CD14-positive monocyte (primary cell): Measurements from ENCODE around the gene CYTH4. TPM values are rescaled to one million over a fixed set of nuclear protein-coding genes. Genes with fewer than 3 reads are reported as not detected.

Experiments
- DNase-seq, 3 donors: peaks; one replicate each; pipeline ENCODE4 v3.0.0-alpha.2; 2011 to 2022
- H2AFZ ChIP-seq: 2 replicates; pipeline ENCODE4 v1.6.0; 2012; ENCODE audit warnings: mild to moderate bottlenecking, low read depth, low read length, inconsistent platforms; ENCODE audit not compliant: insufficient read depth, poor library complexity, severe bottlenecking
- H3K27ac ChIP-seq, 2 donors: 1 replicate in 1 of 2; 2 replicates in 1 of 2; pipeline ENCODE4 v1.5.1; 2012 to 2013; ENCODE audit warnings: low read length in 2 of 2, control low read depth in 1 of 2, inconsistent platforms in 1 of 2, low read depth in 1 of 2, mild to moderate bottlenecking in 1 of 2
- H3K27me3 ChIP-seq, 2 donors: one replicate each; pipeline versions ENCODE4 v1.6.0 to v1.6.1; 2011 to 2013; ENCODE audit warnings: low read length in 2 of 2; ENCODE audit not compliant: control insufficient read depth in 2 of 2, insufficient read depth in 2 of 2
- H3K36me3 ChIP-seq, 2 donors: replicated peaks in 1 of 2; 1 replicate in 1 of 2; 2 replicates in 1 of 2; pipeline versions ENCODE4 v1.5.1 to v1.6.1; 2012 to 2013; ENCODE audit warnings: low read length in 2 of 2, control low read depth in 1 of 2, inconsistent platforms in 1 of 2, mild to moderate bottlenecking in 1 of 2; ENCODE audit not compliant: insufficient read depth in 2 of 2, control insufficient read depth in 1 of 2
- H3K4me1 ChIP-seq, 2 donors: 1 replicate in 1 of 2; 2 replicates in 1 of 2; pipeline versions ENCODE4 v1.5.1 to v1.6.1; 2012 to 2013; ENCODE audit warnings: low read length in 2 of 2, control low read depth in 1 of 2, inconsistent platforms in 1 of 2, mild to moderate bottlenecking in 1 of 2, moderate library complexity in 1 of 2; ENCODE audit not compliant: insufficient read depth in 2 of 2, control insufficient read depth in 1 of 2
- H3K4me2 ChIP-seq: replicated peaks from 2 replicates; pipeline ENCODE3; 2012; ENCODE audit warnings: low read length, moderate library complexity, mild to moderate bottlenecking; ENCODE audit not compliant: poor library complexity, severe bottlenecking; ENCODE audit errors: extremely low read depth
- H3K4me3 ChIP-seq, 3 experiments: fragments of 200-600 bp in 1 of 3; sonication (generic) in 1 of 3; replicated peaks in 1 of 3; 1 replicate in 2 of 3; 2 replicates in 1 of 3; pipeline ENCODE4 v1.5.1; 2011 to 2013; ENCODE audit warnings: low read length in 3 of 3, mild to moderate bottlenecking in 3 of 3, control low read depth in 2 of 3, low read depth in 2 of 3, inconsistent platforms in 1 of 3, moderate library complexity in 1 of 3
- H3K79me2 ChIP-seq: 2 replicates; pipeline ENCODE4 v1.6.0; 2012; ENCODE audit warnings: mild to moderate bottlenecking, control low read depth, inconsistent platforms, low read length, moderate library complexity; ENCODE audit not compliant: insufficient read depth
- H3K9ac ChIP-seq: 2 replicates; pipeline ENCODE4 v1.6.0; 2017; ENCODE audit warnings: low read length, mild to moderate bottlenecking; ENCODE audit not compliant: insufficient read depth, poor library complexity, severe bottlenecking
- H3K9me3 ChIP-seq, 2 donors: replicated peaks in 1 of 2; 1 replicate in 1 of 2; 2 replicates in 1 of 2; pipeline versions ENCODE4 v1.5.1 to v1.6.1; 2012 to 2013; ENCODE audit warnings: low read length in 2 of 2, control low read depth in 1 of 2; ENCODE audit not compliant: control insufficient read depth in 1 of 2, insufficient read depth in 1 of 2
- H4K20me1 ChIP-seq: 2 replicates; pipeline ENCODE4 v1.6.0; 2012; ENCODE audit warnings: mild to moderate bottlenecking, low read length, control low read depth, moderate library complexity; ENCODE audit not compliant: insufficient read depth
- H3K27ac Mint-ChIP-seq, 7 donors: one replicate each; pipeline ENCODE4 v1.8.0; 2020; ENCODE audit warnings: mild to moderate bottlenecking in 7 of 7, mixed read lengths in 7 of 7, moderate library complexity in 6 of 7, inconsistent platforms in 2 of 7
- H3K27me3 Mint-ChIP-seq, 3 donors: one replicate each; pipeline ENCODE4 v1.8.0; 2021 to 2022; ENCODE audit warnings: low read depth in 3 of 3, mild to moderate bottlenecking in 3 of 3, mixed read lengths in 3 of 3, moderate library complexity in 3 of 3, inconsistent platforms in 1 of 3
- H3K36me3 Mint-ChIP-seq, 2 donors: one replicate each; pipeline ENCODE4 v1.8.0; 2020; ENCODE audit warnings: mixed read lengths in 2 of 2, inconsistent platforms in 1 of 2, mild to moderate bottlenecking in 1 of 2
- H3K4me1 Mint-ChIP-seq: one replicate; pipeline ENCODE4 v1.8.0; 2020; ENCODE audit warnings: mild to moderate bottlenecking, mixed read lengths
- H3K4me3 Mint-ChIP-seq, 2 donors: one replicate each; pipeline ENCODE4 v1.8.0; 2020; ENCODE audit warnings: mild to moderate bottlenecking in 2 of 2, mixed read lengths in 2 of 2, moderate library complexity in 1 of 2
- H3K9me3 Mint-ChIP-seq, 7 donors: one replicate each; pipeline ENCODE4 v1.8.0; 2020 to 2022; ENCODE audit warnings: mixed read lengths in 7 of 7, mild to moderate bottlenecking in 6 of 7, moderate library complexity in 6 of 7, inconsistent platforms in 2 of 7
- WGBS: methylation state at CpG from one replicate; pipeline ENCODE4 v1.1.5; 2013; ENCODE audit warnings: missing lambda C conversion rate; ENCODE audit not compliant: insufficient coverage; 5-methylcytosine and 5-hydroxymethylcytosine counted together
- intact Hi-C, 2 donors: fragments of 100-400 bp; cut with micrococcal nuclease; formaldehyde crosslinking; loops; one replicate each; pipeline versions ENCODE4 v1.15.0 to v1.15.1; 2023
- polyA plus RNA-seq, 3 donors: library from polyadenylated mRNA; depleted of rRNA in 1 of 3; unstranded in 2 of 3; stranded (reverse) in 1 of 3; fragments of 300-500 nt in 2 of 3; fragments of >200 nt in 1 of 3; fragmentation: Illumina TruSeq in 2 of 3; gene quantifications; 1 replicate in 2 of 3; 2 replicates in 1 of 3; pipeline ENCODE4 v1.2.3, GENCODE V29; 2012 to 2021
- TF ChIP-seq, protein P1 (sequence below): fragments of 200-600 bp; IDR thresholded peaks from one replicate; pipeline ENCODE4 v1.8.0; 2022; ENCODE audit warnings: antibody characterized with exemption, mild to moderate bottlenecking

The CYTH4 gene
- polyA plus RNA-seq, 3 donors: 51.0 to 254 (median 70.0) TPM

DNA sequence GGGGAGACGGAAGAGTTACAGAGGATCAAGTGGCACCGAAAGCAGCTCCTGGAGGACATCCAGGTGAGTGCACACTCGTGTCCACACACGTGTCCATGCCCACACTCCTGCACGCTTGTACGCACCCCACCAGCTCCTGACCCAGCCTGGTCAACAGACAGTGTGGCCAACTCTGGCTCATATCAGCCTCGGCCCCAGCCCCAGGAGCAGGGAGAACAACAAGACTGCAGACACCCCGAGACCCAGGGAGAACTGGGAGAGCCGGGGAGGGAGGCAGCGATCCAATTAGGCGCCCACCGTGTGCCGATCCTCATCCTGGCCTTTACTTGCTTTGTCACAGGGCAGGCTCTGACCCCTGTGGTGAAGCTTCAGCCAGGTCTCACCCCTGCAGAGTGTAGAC lies 10.3 kb downstream of the CYTH4 start:
- Histone ChIP-seq H3K9me3 (no peaks in the 10 kb centered on the region), H3K9ac (no peak overlapping the region), H3K27me3 (no peaks in the 10 kb centered on the region), H3K4me2 (no peak overlapping the region), H3K36me3 (peaks cover 92 to 95% of the 10 kb centered on the region in 2 donors), H2AFZ (no peak overlapping the region), H3K4me3 (no peak overlapping the region), H4K20me1 (peaks cover 99% of the 10 kb centered on the region), H3K27ac (no peak overlapping the region), H3K79me2 (peaks cover 83% of the 10 kb centered on the region), H3K4me1 (peaks cover 61 to 97% of the 10 kb centered on the region in 2 donors)
- TF ChIP-seq, protein P1, sequence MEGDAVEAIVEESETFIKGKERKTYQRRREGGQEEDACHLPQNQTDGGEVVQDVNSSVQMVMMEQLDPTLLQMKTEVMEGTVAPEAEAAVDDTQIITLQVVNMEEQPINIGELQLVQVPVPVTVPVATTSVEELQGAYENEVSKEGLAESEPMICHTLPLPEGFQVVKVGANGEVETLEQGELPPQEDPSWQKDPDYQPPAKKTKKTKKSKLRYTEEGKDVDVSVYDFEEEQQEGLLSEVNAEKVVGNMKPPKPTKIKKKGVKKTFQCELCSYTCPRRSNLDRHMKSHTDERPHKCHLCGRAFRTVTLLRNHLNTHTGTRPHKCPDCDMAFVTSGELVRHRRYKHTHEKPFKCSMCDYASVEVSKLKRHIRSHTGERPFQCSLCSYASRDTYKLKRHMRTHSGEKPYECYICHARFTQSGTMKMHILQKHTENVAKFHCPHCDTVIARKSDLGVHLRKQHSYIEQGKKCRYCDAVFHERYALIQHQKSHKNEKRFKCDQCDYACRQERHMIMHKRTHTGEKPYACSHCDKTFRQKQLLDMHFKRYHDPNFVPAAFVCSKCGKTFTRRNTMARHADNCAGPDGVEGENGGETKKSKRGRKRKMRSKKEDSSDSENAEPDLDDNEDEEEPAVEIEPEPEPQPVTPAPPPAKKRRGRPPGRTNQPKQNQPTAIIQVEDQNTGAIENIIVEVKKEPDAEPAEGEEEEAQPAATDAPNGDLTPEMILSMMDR: no peak
- H3K4me3 Mint-ChIP-seq: no peak overlapping the region
- H3K27ac Mint-ChIP-seq: peak overlapping the region in 1 of 7 donors; percentile 52
- no peak for DNase-seq
- peaks cover 0 to 1% (median 0%) of the 10 kb centered on the region in 3 donors for H3K27me3 Mint-ChIP-seq
- H3K9me3 Mint-ChIP-seq: peaks cover 0 to 4% (median 0%) of the 10 kb centered on the region in 7 donors
- WGBS: 96% methylated on average over 13 of the region's 13 CpGs
- peaks cover 88% of the 10 kb centered on the region for H3K4me1 Mint-ChIP-seq
- intact Hi-C loops: no loop called here
- peaks cover 95 to 99% of the 10 kb centered on the region in 2 donors for H3K36me3 Mint-ChIP-seq

DNA sequence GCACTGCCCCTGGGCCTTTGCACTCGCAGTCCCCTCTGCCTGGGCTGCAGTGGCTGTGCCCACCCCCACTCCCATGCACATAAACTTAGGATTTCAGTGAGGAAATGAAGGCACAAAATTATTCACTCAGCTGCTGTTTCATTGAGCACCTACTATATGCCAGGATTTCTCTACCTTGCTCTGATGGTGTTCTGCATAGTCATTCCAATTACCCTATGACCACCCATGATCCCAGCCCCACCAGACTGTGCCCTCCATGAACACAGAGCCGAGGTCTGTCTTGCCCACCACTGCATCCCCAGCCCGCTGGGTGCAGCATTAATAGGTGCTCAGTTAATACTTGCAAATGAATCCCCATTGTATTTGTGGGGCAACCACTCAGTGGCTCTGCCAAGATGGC lies 10.9 kb downstream of the CYTH4 start:
- Mint-ChIP-seq H3K9me3 (peaks cover 0 to 4% (median 0%) of the 10 kb centered on the region in 7 donors), H3K36me3 (peaks cover 95 to 99% of the 10 kb centered on the region in 2 donors)

More for the DNA sequence above, 10.9 kb downstream of the CYTH4 start:
- TF ChIP-seq, protein P1: no peak
- Histone ChIP-seq H3K27me3 (no peaks in the 10 kb centered on the region), H2AFZ (no peak overlapping the region), H3K36me3 (peaks cover 90 to 96% of the 10 kb centered on the region in 2 donors), H3K79me2 (peaks cover 80% of the 10 kb centered on the region), H3K9ac (no peak overlapping the region), H3K4me1 (peaks cover 62 to 97% of the 10 kb centered on the region in 2 donors), H3K4me3 (no peak overlapping the region), H3K4me2 (no peak overlapping the region), H3K9me3 (no peaks in the 10 kb centered on the region), H3K27ac (no peak overlapping the region), H4K20me1 (peaks cover 99% of the 10 kb centered on the region)
- H3K27me3 Mint-ChIP-seq: peaks cover 0 to 1% (median 0%) of the 10 kb centered on the region in 3 donors
- DNase-seq: no peak
- intact Hi-C loops: no loop called here
- WGBS: 100% methylated on average over 2 of the region's 3 CpGs
- no peak overlapping the region for H3K4me3 Mint-ChIP-seq
- H3K27ac Mint-ChIP-seq: peak overlapping the region in 1 of 7 donors; percentile 16
- peaks cover 88% of the 10 kb centered on the region for H3K4me1 Mint-ChIP-seq
